ENCODE data around the gene TNFRSF4. TPM values are rescaled to one million over a fixed set of nuclear protein-coding genes. Genes with fewer than 3 reads are reported as not detected.
A peak's percentile ranks its signal among the peaks of the same experiment; 100 is the strongest.

The TNFRSF4 gene
- total and polyA plus RNA-seq, 2 of the 13 experiments (the other 11 are each of a cell fraction or from before 2014, with no cell fraction given) = not detected

GRCh38 chr1:1231400-1232207 is 17.7 kb upstream of the TNFRSF4 start, which contains the start of gene SDF4 (continued):
- TF ChIP-seq GATAD1 (CRISPR knock-in tag; IDR thresholded peaks at IDR 0.05) (peak; percentile 76), ZNF598 (CRISPR knock-in tag; IDR thresholded peaks at IDR 0.05; ENCODE audit: borderline replicate concordance) (no peak; the same call in 1 of the 2 replicates), FOXA3 (CRISPR knock-in tag; IDR thresholded peaks at IDR 0.05) (0 out of 2 replicates have a peak, but pooled peaks have one; percentile 32), ZNF337 (CRISPR knock-in tag; IDR thresholded peaks at IDR 0.05; ENCODE audit: borderline replicate concordance, low read depth) (peak; percentile 28; the same call in 1 of the 2 replicates), KLF16 (CRISPR knock-in tag; IDR thresholded peaks at IDR 0.05) (peak in 1 of 2 experiments; percentile 47; a peak in 1 of 4 replicates), HNF1A (IDR thresholded peaks at IDR 0.05; ENCODE audit: low read depth) (no peak), HNF1A (CRISPR knock-in tag; IDR thresholded peaks at IDR 0.05; ENCODE audit: borderline replicate concordance) (peak; percentile 13; the same call in 1 of the 2 replicates), PRDM15 (CRISPR knock-in tag; IDR thresholded peaks at IDR 0.05) (0 out of 2 replicates have a peak, but pooled peaks have one; percentile 45), ZNF329 (CRISPR knock-in tag; IDR thresholded peaks at IDR 0.05; ENCODE audit: low read depth) (peak; percentile 88), TOPORS (CRISPR knock-in tag; IDR thresholded peaks at IDR 0.05) (peak; percentile 51; the same call in 1 of the 2 replicates), SP1 (IDR thresholded peaks at IDR 0.05) (no peak), SP1 (CRISPR knock-in tag; IDR thresholded peaks at IDR 0.05) (peak; percentile 61; the same call in 1 of the 2 replicates), HOXA9 (CRISPR knock-in tag; IDR thresholded peaks at IDR 0.05; ENCODE audit: borderline replicate concordance) (no peak), ZBTB49 (CRISPR knock-in tag; IDR thresholded peaks at IDR 0.05; ENCODE audit: borderline replicate concordance) (no peak), ARNT2 (CRISPR knock-in tag; IDR thresholded peaks at IDR 0.05; ENCODE audit: low read depth) (peak; percentile 82; the same call in 1 of the 2 replicates), ZNF235 (CRISPR knock-in tag; IDR thresholded peaks at IDR 0.05; ENCODE audit: borderline replicate concordance) (peak; percentile 73; the same call in 1 of the 2 replicates)
